AG04450 (cell line): ENCODE measurements around the gene KRTAP5-4. TPM values are rescaled to one million over a fixed set of nuclear protein-coding genes. Genes with fewer than 3 reads are reported as not detected.

ENCODE experiments used
- CTCF ChIA-PET: fragments of 300-600, 350-600 bp; formaldehyde crosslinking; extraction: SDS; loops from one replicate; lab custom pipeline; 2022; ENCODE audit warnings: antibody characterized with exemption, inconsistent platforms; lab: Charles Lee
- POLR2A ChIA-PET: fragments of 350-600 bp; formaldehyde crosslinking; extraction: SDS; loops from one replicate; lab custom pipeline; 2021; ENCODE audit warnings: antibody characterized with exemption, inconsistent platforms; lab: Yijun Ruan, JAX
- DNase-seq: peaks from one replicate; pipeline ENCODE4 v3.0.0-alpha.2; 2011; ENCODE audit warnings: low read depth, low spot score
- H3K27ac ChIP-seq: one replicate; pipeline ENCODE4 v1.5.1; 2012; ENCODE audit warnings: low read depth, low read length, control low read depth
- H3K27me3 ChIP-seq: one replicate; pipeline ENCODE4 v1.6.0; 2012; ENCODE audit warnings: low read length; ENCODE audit not compliant: control insufficient read depth, insufficient read depth
- H3K4me3 ChIP-seq: 2 replicates; pipeline ENCODE4 v1.5.1; 2011; ENCODE audit warnings: mild to moderate bottlenecking, low read depth, low read length, control low read depth
- H3K9me3 ChIP-seq: 2 replicates; pipeline ENCODE4 v1.5.1; 2012; ENCODE audit warnings: low read length; ENCODE audit not compliant: control insufficient read depth, insufficient read depth
- polyA plus RNA-seq: library from polyadenylated mRNA; depleted of rRNA; stranded (reverse); fragments of >200 nt; gene quantifications from 2 replicates; pipeline ENCODE4 v1.2.3, GENCODE V29; 2011
- TF ChIP-seq, protein P1 (sequence below): IDR thresholded peaks from 2 replicates; pipeline ENCODE4 v1.5.1; 2011; ENCODE audit warnings: low read depth, low read length, control low read depth, inconsistent platforms

The KRTAP5-4 gene
- polyA plus RNA-seq, 1 experiment = not detected

DNA sequence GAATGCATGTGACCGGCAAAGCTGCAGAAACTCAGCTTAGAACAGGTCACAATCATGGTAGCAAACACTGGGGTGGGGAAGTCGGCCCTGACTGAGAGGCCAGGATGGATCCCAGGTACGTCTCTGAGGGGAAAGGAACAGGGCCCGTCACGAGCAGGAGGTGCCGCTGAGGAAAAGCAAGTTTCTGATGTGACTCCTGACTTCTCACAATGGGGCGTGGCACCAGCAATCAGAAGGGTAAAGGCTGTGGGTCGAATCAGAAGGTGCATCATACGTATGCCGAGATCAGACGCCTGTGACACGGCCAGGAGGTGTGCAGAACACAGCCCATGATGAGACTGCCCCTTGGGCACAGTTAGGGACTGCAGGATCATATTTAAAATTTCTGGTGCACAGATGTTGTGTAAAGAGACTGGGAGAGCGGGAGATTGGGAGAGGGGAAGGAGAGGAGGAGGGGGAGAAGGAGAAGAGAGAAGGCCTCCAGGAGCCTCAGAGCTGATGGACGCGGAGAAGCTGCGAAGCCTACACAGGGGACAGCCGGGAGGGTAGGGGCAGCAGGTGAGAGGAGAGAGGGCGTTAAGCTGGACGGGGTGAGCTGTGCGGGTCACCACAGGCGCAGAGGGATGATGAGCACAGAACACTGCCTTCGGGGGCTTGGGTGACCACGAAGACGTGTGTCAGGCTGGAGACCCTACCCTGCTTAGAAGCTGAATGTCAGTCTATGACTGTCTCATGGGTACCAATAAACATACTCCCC, 38.4 kb upstream of the KRTAP5-4 start:
- CTCF ChIA-PET = no interaction called here
- POLR2A ChIA-PET = no interaction called here
- no peak overlapping the region for H3K27ac ChIP-seq
- H3K9me3 ChIP-seq = no peaks in the 10 kb centered on the region
- peaks cover 29% of the 10 kb centered on the region for H3K27me3 ChIP-seq
- no peak for DNase-seq
- no peak overlapping the region for H3K4me3 ChIP-seq
- TF ChIP-seq, protein P1, sequence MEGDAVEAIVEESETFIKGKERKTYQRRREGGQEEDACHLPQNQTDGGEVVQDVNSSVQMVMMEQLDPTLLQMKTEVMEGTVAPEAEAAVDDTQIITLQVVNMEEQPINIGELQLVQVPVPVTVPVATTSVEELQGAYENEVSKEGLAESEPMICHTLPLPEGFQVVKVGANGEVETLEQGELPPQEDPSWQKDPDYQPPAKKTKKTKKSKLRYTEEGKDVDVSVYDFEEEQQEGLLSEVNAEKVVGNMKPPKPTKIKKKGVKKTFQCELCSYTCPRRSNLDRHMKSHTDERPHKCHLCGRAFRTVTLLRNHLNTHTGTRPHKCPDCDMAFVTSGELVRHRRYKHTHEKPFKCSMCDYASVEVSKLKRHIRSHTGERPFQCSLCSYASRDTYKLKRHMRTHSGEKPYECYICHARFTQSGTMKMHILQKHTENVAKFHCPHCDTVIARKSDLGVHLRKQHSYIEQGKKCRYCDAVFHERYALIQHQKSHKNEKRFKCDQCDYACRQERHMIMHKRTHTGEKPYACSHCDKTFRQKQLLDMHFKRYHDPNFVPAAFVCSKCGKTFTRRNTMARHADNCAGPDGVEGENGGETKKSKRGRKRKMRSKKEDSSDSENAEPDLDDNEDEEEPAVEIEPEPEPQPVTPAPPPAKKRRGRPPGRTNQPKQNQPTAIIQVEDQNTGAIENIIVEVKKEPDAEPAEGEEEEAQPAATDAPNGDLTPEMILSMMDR = no peak

DNA sequence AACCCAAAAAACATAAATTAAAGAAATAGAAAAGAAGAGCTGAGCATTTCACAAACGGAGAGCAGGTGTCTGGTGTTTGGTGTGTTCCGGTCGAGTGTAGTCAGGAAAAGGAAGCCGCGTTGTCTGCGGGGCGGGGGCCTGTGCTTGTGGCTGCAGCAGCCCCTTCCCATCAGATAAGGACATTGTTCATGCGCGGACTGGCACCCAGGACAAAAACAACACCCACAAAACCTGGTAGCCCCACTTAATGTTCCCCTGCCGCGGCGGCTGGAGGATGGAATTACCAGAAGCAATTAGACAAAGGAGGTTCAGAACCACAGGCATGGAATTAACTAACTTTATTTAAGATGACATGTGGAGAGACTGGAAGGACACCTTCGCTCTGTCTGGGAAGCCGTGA, 37.6 kb upstream of the KRTAP5-4 start:
- TF ChIP-seq, protein P1 = no peak
- Histone ChIP-seq H3K27me3 (peaks cover 36% of the 10 kb centered on the region), H3K27ac (no peak overlapping the region), H3K4me3 (no peak overlapping the region), H3K9me3 (no peaks in the 10 kb centered on the region)
- DNase-seq = no peak
- CTCF ChIA-PET = no interaction called here
- POLR2A ChIA-PET = no interaction called here

DNA sequence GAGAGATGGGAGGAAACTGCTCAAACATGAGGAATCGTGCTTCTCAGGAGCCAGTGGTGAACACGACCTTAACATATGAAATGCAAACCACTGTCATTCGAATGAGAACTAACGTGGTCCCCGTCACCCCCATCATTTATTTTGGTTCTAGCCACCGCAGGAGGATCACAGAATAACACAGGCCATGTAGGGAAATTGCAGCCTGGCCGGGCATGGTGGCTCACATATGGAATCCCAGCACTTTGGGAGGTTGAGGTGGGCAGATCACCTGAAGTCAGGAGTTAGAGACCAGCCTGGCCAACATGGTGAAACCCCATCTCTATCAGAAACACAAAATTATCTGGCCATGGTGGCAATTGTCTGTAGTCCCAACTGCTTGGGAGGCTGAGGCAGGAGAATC, 34.7 kb upstream of the KRTAP5-4 start:
- Histone ChIP-seq H3K27ac (no peak overlapping the region), H3K9me3 (no peaks in the 10 kb centered on the region; the same call in 1 of the 2 replicates), H3K27me3 (peaks cover 37% of the 10 kb centered on the region), H3K4me3 (no peak overlapping the region)
- ChIA-PET CTCF (no interaction called here), POLR2A (no interaction called here)
- no peak for DNase-seq
- TF ChIP-seq, protein P1 = no peak

DNA sequence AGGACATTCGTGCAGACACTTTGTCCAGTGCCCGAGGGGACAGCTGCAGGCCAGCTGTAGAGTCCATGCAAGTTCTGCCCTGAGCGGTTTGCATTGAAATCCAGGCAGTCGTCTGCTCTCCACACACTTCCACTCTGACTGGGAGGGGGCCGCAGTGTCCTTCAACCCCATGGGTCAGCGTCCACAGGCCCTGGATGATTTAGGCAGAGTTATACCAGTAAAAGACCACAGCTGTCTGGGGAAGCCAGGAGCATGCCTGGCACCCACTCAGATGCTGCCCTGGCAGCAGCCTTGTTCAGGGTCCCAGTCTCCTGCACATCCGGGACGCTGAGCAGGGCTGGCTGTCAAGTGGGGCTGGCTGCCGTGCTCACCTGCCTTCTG, 34.1 kb upstream of the KRTAP5-4 start:
- Histone ChIP-seq H3K4me3 (no peak overlapping the region), H3K9me3 (no peaks in the 10 kb centered on the region; the same call in 1 of the 2 replicates), H3K27me3 (peaks cover 41% of the 10 kb centered on the region), H3K27ac (no peak overlapping the region)
- ChIA-PET POLR2A (no interaction called here), CTCF (no interaction called here)
- DNase-seq = no peak
- TF ChIP-seq, protein P1 = no peak
